ACHN (cell line): ENCODE data around the gene DNAI2.

Experiments
- DNase-seq: peaks from one replicate; pipeline ENCODE4 v3.0.0-alpha.2; 2015
- in situ Hi-C: cut with HindIII; loops from 2 replicates; pipeline ENCODE4 v1.10.0; 2017; ENCODE audit warnings: low sequenced_read_pairs, low pct_ligation_motif_present, low pct_unique_long_range_greater_than_20kb

Gene DNAI2

DNA sequence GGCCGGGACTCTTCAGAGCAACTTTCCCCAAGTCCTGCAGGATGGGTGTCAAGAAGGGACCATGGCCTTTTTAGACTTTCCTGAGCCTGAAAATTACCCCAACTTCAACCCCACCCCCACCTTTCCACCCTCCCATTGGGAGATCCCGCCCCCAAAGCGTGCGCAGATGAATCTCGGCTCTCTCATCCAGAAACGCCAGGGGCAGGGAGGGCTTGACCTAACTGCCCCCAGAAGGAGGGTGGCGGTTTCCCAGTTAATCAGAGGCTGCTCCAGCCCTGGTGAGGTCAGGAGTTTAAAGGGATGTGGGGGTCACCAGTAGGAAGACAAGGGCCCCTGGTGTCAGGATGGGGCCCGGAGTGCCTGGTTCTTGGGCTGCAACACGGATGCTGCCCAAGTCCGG is 52.5 kb downstream of the DNAI2 start:
- DNase-seq = no peak
- in situ Hi-C loops = no loop called here

DNA sequence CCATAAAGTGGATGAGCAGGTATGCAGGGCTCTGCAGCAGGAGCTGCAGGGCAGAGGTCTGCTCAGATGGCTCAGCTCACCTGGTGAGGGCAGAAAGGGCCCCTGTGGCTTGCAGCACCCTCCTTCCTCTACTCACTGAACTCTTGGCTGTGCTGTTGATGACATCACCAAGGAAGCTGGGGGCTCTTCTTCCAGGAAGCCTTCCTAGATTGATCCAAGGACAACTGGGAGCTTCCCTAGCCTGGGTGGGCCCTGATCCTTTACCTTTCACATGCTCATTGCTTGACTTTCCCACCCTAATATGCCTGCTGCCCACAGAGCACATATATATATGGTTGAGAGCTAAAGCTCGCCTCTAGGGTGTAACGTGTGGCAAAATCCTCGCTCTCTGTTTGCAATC is 54.5 kb downstream of the DNAI2 start:
- DNase-seq = no peak
- in situ Hi-C loops = no loop called here

DNA sequence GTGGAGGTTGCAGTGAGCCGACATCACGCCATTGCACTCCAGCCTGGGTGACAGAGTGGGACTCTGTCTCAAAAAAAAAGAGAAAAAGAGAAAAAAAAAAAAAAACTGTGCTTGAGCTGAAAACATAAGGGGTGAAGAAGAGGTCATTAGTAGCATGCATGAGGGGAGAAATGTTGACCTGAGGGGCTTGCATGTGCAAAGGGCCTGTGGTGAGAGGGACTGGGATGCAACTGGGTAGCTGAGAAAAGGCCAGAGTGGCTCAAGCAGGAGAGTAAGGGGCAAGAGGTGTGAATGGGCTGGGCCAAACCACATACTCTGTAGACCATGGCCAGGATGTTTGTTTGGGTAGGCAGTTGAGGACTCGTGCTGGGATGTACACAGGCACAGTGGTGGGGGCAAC is 55.3 kb downstream of the DNAI2 start:
- in situ Hi-C loops = no loop called here
- DNase-seq = no peak

DNA sequence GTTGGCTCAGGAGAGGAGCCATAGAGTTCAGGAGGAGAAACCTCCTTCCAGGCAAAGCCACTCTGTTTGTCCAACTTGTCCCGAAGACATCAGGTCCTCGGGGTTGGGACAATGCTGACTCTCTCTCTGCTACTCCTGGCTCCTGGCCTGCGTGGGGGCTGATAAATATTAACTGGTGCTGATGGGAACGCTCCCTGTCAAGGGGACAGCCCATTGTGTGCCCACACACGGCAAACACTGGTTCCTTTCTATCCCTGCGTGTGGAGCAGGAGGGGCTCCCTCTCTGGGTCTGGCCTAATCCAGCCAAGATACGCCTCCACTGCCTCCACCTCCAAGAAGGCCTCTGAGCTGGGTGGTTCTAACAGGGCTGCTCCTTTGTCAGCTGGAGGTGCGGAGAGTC is 56.4 kb downstream of the DNAI2 start:
- in situ Hi-C loops = no loop called here

DNA sequence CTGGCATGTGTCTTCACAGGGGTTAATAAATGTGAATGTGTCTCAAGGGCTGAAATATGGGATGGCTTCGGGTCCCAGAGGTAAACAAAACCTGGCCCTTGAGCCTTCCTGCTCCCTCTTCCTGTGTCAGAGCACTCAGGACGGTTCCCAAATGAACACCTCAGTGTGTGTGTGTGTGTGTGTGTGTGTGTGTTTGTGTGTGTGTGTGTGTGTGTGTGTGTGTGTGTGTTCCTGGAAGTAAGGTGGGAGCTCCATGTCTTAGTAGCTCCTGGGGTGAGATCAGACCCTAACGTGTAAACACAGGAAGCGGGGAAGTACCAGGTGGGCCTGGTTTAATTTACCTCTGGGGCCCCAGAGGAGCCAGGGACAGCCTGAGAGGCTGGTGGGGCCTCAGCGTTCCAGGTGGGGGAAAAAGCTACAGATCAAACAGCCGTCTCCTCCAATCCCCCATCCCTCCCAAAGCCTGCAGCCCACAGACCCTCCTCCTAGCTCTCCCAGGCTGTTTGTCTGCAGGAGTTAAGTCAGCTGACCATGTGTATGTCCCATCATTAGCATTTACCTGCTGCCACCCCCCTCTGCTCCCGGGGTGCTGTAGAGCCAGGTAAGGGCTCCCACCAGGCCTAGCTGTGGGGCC is 58.1 kb downstream of the DNAI2 start:
- in situ Hi-C loops = no loop called here
- no peak for DNase-seq

More for the DNA sequence above, 56.4 kb downstream of the DNAI2 start:
- no peak for DNase-seq

DNA sequence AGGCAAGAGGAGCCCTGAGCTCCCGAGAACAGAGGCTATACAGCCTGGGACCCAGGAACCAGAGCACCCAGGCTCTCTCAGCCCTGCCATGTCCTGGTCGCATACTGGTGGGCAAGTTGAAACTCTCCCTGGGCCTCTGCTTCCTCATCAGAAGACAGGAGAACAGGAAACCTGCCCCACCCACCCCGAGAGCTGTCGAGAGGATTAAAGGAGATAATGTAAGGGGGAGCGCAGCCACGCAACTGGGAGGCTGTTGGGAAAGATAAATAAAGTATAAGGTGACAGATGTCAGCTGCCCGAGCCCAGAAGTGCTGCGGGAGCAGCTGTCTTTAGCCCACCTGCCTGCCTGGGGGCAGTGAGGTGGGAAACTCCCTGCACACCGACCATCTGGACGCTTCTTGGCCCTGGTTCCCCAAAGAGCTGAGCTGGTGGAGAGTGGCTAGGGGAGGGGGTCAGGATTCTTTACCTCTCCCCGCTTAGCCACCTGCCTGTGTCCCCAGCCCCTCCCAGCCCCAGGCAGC is 58.8 kb downstream of the DNAI2 start:
- in situ Hi-C loops = no loop called here
- DNase-seq = no peak

DNA sequence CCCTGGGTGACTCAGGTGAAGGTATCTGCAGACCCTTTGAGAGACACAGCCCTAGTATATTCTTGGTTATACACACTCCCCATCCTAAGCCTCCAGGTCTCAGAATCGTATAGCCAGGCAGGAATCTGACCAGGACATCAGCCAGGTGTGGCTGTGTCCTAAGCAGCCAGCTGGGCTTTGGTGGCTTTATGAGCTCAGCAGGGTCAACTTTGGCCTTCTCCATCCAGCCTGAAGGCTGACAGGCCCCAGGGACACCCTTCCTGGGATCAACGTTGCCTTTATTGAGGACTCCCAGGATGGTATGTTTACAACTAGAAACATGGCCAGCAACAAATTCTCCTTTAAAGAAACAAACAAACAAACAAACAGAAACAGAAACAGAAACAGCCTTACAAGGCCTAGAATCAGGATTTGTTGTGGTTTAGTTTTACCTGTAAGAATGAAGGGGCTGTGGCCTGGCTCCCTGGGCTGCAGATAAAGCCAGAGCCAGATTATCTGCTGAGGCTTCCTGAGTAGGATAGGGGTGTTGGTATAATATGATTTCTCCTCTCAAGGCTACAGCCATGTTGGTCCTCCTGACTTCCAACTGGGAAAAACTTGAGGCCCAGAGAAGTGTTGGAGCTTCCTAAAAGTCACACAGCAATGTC is 60.5 kb downstream of the DNAI2 start:
- in situ Hi-C loops = no loop called here
- no peak for DNase-seq

DNA sequence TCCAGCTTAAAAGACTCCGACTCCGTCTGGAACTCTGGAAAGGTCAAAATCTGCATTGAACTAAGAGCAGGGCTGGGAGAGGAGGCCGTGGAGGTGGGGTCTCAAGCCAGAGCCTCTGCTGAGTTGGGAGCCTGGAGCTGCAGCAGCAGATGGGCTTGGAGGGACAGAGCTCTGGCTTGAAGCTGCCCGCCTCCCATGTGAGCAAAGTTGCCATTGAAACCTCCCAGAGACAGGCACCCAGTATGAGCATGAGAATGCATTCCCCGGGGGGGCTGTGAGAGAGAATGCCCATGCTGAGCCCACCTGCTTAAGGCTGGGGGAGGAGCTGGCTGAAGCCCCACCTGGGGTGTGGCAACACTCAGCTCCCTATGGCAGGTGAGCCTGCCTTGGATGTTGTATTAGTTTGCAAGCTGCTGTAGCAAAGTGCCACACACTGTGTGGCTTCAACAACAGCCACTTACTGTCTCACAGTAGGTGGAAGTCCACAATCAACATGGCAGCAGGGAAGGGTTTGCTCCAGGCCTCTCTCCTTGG is 61.6 kb downstream of the DNAI2 start:
- in situ Hi-C loops = no loop called here
- no peak for DNase-seq

DNA sequence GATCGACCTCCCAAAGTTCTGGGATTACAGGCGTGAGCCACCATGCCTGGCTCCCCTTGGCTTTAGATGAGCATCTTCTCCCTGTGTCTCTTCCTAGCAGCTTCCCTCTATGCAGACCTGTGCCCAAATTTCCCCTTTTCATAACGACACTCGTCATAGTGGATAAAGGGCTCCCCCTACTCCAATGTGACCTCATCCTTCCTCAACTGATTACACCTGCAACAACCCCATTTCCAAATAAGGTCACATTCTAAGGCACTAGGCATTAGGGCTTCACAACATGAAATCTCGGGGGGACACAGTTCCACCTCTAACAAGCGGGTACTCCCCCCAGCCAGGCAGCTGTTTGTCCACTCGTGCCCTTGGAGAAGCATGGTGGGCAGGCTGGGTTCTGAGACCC is 62.3 kb downstream of the DNAI2 start:
- DNase-seq = no peak
- in situ Hi-C loops = no loop called here

DNA sequence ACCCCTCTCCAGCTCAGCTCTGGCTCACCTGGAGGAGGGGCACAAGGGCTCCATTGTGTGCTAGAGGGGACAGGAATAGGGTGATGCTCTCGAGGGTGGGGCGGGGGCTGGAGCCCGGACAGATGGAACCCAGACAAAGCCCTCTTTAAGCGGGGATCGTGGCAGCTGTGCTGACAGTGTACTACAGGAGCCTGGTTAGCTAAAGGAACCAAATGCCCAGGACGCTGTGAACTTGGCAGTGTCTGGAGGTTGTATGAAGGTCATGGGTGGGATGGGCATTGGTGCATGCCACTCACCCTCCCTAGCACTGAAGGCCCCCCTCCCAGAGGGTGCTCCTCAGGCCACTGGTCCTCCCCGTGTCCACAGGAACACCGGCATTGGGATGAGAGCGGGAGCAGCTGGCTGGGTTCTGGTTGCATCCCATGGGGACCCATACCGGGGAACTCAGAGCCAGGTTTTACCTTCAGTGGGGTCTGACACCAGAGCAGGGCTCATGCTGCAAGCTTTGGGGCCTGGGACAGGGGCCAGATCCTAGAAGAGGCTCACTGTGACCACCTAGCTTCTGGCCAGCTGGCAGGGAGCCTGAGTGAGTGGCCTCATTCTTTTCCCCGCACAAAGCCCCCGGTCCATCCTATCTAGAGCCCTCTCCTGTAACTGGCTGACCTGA is 63.9 kb downstream of the DNAI2 start:
- no peak for DNase-seq
- in situ Hi-C loops = no loop called here

DNA sequence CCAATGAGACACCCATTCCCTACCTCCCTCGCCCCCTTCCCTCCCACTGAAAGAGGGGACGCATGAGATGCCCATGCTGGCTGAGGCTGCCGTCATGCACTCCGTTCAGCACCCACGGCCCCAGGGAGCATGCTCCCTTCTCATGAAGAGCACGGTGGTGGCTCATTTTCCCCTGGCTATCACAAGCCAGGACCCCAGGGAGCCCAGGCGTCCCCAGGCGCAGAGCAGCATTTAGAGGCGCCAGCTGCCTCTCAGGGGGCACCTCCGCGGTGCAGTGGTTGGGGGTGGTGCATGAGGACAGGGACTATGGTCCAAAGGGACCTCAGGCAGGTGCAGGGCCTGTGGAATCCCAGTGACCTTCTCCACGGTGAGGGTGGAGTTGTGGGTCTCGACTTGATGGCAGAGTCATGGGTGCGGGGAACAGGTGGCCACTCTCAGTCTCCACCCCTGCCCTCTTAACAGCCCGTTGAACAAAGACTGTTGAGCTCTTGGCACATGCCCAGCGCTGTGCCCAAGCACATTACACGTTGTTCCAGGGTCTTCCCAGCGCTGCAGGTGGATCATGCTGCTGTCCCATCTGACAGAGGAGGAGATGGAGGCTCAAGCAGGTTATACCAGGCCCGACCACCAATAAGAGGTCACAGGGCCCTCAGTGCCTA is 65.6 kb downstream of the DNAI2 start:
- in situ Hi-C loops = no loop called here
- DNase-seq = no peak

DNA sequence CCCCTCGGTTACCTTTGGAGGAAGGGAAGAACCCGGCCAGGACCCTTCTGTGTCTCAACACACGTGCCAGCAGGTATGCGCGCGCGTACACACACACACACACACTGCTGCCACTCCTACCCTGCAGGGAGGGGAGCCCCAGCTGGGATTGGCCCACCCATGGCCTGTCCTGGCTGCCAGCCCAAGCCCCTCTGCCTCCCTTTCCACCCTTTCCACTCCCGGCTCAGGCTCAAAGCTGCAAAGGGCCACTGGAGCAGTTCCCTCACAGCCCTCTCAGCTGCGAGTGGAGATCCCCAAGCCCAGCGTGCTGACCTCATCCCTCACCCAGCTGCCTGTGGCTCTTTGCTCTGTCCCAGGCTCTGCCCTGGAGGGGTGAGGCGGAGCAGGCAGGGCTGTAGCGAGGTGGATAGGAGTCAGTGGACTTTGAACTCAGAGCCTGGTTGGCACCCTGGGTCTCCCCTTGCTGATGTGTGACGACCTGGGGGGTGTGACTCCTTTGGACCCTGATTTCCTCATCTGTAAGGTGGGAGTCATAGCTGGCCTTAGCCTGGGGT is 66.5 kb downstream of the DNAI2 start:
- in situ Hi-C loops = no loop called here
- no peak for DNase-seq

DNA sequence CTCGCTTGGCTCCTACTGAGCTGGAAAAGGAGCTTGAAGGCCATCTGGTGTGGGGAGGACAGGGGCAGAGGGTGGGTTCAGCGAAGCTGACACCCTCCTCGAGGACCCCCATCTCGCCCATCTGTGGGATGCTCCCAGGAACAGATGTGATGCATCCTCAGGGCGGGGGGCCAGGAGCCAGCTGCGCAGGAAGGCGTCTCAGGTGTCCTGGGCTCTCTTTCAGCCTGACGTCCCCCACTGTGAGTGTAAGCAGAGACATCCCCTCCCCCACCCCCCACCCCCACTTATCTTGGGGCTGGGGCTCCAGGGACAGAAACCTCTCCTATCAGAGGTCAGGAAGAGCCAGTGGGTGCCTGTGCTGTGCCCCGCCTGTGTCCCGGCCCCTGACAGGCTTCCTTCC is 68.2 kb downstream of the DNAI2 start:
- no peak for DNase-seq
- in situ Hi-C loops = no loop called here

DNA sequence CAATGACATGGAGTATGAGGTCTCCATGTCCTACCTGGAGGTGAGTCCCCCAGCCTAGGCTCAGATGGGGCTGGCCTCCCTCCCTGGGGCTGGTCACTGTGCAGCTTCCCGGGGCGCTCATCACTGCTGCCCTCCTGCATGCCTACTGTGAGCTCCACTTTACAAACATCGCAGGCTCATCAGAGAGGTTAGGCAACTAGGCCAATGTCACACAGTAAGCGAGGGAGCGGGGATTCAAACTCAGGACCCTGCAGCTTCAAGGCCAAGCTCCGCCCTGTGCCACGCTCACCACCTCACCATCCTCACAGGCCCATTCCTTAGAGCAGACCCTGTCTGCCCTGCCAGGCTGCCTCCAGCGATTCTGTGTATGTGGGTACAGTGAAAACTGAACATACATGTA is 69.1 kb downstream of the DNAI2 start:
- in situ Hi-C loops = no loop called here
- DNase-seq = no peak

DNA sequence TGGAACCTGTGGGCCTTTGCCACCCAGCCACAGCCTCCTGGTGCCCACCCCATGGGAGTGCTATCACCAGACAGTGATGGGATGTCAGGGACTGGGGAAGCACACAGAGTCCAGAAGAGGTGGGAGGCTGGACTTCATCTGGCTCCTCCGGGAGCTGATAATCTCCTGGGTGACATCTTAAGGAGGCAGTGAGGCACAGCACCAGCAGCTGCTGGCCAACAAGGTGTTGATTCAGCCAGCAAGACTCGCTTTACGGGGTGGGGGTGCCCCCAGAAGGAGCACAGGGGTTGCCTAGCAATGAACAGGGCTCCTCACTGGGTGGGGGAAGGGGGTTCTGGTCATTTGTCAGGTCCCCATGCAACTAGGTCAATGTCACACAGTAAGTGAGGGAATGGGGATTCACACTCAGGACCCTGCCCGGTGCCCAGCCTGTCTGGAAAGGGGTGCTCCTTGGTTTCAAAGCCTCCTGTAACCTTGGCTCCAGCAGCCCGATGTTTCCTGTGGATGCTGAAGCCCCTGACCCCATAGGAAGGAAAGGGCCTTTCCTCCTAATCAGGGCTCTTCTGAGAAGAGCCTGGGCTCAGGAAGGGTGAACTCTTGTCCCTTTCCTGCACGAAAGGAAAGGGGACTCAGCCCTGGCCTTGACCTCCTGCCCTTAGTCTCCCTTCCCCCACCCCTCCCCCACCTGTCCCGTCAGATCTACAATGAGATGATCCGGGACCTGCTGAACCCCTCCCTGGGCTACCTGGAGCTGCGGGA is 69.7 kb downstream of the DNAI2 start:
- DNase-seq = no peak
- in situ Hi-C loops = no loop called here

DNA sequence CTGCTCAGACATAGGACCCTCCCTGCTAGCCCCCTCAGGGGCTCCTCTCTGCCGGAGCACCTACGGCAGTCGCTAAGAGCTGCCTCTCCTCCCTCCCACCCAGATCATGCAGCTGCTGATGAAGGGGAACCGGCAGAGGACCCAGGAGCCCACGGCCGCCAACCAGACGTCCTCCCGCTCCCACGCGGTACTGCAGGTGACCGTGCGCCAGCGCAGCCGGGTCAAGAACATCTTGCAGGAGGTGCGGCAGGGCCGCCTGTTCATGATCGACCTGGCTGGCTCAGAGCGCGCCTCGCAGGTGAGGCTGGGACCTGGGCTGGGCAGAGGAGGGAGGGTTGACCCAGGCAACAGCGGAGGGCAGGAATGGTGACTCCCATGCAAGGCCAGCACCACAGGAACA is 70.6 kb downstream of the DNAI2 start:
- in situ Hi-C loops = no loop called here
- no peak for DNase-seq

DNA sequence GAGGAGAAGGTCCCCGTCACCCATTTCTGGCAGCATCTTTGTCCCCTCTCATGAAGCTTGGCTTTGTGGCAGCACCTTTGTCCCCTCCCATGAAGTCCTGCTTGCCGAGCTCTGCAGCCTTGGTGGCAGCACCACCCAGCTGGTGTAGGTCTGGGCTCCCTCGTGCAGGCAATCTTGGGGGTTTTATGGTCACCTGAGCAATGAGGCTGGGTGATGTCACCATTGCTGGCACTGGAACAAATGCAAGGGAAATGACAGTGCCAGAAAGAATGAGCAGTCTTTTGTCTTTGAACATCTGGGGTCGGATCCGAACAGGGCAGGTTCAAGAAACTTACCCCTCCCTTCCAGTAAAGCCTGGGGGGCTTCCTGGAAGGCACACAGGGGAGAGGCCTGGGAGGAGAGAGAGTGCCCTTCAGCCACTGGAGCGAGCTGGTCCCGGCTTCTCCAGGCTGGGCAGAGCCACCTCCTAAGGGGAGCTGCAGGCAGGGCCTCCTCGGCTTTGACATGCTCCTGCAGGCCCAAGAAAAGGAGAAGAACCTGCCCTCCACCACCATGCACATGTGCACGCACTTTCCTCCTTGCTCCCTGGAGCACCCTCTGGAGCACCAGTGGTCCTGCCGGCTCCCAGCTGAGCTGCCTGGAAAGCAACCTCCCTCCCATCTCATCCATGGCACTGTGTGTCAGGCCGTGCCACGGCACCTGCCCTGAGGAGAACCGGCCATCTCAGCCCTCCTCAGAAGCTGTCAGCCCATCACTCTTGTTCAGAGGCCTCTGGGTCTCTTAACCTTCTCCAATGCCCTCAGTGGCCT is 71.6 kb downstream of the DNAI2 start:
- no peak for DNase-seq

DNA sequence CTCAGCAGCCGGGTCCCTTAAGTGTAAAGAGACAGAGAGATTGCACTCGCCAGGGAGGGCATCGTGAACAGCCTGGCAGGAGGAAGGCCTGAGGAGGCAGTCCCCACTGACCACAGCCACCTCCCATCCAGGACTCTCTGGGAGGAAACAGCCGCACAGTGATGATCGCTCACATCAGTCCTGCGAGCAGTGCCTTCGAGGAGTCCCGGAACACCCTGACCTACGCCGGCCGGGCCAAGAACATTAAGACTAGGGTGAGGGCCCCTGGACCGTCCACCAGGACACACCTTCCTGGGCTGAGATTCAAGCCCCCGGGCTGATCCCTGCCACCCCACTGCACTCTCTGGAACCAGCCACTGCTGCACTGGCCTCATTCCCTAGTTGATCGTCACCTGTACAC is 73.6 kb downstream of the DNAI2 start:
- no peak for DNase-seq
- in situ Hi-C loops = no loop called here

More for the DNA sequence above, 71.6 kb downstream of the DNAI2 start:
- in situ Hi-C loops = no loop called here
